ENCODE data around the gene OR13H1.

- TF ChIP-seq CTCF (IDR thresholded peaks at IDR 0.05; ENCODE audit: low read depth, low read length, missing input control) (no peak), RAD21 (IDR thresholded peaks at IDR 0.05) (no peak), REST (IDR thresholded peaks at IDR 0.05) (no peak), TAF1 (conservative IDR thresholded peaks at IDR 0.05) (no peak), ZBTB33 (IDR thresholded peaks at IDR 0.05) (no peak), RXRA (IDR thresholded peaks at IDR 0.05) (no peak), MAX (IDR thresholded peaks at IDR 0.05) (no peak), HNF4A (conservative IDR thresholded peaks at IDR 0.05) (no peak)
Measured at GRCh38 chrX:131513159-131513914, 30.5 kb upstream of the OR13H1 start.

Data from liver (tissue), 3 donors.